Right kidney (tissue), 9 donors: ENCODE results near the gene XKR3.
"Not testable (repeated sequence)": the region's sequence is repeated elsewhere in the genome, so short reads cannot be mapped to it uniquely, and the experiment has no call there.

Experiments
- DNase-seq: peaks from one replicate; pipeline ENCODE4 v3.0.0-alpha.2; 2016
- long read RNA-seq, 8 donors: transcript quantifications; one replicate each; lab custom pipeline, GENCODE V29; 2026

XKR3 gene
- long read RNA-seq, donor 1: 0 reads
- long read RNA-seq, donor 2: 0 reads
- long read RNA-seq, donor 3: 0 reads
- long read RNA-seq, donor 4: 0 reads
- long read RNA-seq, donor 5: 0 reads
- long read RNA-seq, donor 6: 0 reads
- long read RNA-seq, donor 7: 0 reads
- long read RNA-seq, donor 8: 0 reads

GRCh38 chr22:16824716-16825687, at the start of gene XKR3:
TSS of gene XKR3 (minus strand) at chr22:16825411. CDS start at chr22:16808073, 17,338 bp downstream.
- DNase-seq: no peak

DNA sequence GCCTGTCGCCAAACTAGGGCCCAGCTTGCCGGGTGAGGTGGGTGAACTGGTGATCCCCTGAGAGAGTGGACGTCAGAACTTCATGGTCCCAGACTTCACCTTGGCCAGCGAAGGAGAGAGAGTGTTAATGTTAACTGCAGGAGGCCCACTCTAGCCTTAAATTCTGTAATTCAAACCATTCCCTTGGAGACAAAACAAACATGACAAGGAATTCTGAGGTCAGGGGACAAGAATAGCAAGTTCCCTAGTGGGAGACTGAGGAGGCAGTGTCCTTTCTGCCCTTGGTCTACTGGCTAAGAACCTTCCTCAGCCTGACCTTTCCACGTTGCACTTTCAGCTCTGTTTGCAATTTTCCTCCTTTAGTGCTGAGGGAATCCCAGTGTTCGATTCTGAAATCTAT, 44.4 kb upstream of the XKR3 start:
- DNase-seq: not testable (repeated sequence)

- DNase-seq: no peak
Observed at GRCh38 chr22:16866167-16866566, 41.0 kb upstream of the XKR3 start.

DNA sequence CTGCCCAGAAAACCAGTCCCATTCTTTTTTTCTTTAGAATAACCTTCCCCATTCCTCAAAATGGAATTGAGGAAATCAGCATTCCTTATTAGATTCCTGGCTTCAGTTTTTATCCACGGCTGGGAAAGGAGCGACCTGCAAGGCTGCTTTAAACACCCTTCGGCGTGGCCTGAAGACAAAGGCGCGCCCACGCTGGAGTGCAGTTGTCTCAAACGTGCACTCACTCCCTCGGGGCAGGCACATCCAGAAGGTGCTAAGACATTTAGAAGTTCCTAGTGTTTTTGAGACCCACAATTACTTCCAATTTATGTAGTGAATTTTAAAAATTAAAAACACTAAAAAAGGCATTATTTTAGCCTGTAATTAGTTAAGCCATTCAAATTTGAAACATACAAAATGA, 31.6 kb upstream of the XKR3 start:
- not testable (repeated sequence) for DNase-seq

- DNase-seq: no peak
Observed at GRCh38 chr22:16854631-16855030, 29.4 kb upstream of the XKR3 start.

DNA sequence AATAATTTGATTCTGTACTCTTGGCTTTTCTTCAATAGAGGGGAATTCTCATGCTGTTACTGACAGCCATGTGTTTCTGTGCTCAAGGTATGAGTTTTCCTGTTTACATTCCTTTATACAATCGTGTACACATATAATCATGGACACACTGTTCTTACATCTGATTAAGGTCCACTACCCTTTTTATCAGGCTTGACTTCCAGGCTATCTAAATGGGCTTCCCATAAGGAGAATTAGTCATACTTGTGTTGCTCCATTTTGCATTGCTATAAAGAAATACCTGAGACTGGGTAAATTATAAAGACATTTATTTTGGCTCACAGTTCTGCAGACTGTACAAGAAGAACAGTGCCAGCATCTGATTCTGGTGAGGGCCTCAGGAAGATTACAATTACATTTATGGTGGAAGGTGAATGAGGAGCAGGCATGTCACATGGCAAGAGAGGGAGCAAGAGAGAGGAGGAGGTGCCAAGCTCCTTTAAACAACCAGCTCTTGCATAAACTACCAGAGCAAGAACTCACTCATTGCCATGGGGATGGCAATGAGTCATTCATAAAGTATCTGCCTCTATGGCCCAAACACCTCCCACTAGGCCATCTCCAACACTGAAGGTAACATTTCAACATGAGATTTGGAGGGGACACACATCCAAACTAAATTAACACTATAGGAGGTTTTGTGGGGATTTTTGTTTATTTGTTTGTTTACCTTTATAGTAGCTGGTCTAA, 26.2 kb upstream of the XKR3 start:
- DNase-seq: not testable (repeated sequence)

DNA sequence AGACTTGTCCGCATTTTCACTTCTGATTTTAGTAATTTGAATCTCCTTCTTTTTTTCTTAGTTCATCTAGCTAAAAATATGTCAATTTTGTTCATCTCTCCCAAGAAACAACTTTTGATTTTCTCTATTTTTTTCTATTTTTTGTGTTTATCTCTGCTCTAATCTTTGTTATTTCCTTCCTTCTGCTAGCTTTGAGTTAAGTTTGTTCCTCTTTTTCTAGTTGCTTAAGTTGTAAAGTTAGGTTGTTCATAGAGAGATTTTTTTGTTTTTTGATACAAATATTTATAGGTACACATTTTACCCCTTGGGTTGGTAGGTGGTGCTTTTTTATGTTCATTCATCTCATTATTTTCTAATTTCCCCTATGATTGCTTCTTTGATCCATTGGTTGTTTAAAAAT, 22.1 kb upstream of the XKR3 start:
- DNase-seq: no peak

DNA sequence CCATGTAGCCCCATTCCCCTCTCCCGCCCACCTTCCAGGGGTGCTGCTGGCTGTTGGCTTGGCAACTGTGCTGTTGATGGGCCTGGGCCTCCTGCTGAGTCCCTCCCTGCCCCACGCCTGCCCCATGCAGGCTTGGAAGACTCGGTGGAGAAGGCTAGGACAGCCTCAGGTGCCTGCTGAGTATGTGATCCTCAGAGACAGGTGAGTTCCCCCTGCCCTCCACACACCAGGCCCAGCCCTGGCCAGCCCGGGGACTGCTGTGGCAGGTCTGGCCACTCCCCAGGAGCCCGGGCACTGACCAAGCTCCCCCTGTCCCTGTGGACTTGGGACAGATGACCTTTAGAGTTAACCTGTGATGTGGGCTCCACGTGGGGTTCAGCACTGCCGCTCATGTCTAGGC, 20.7 kb upstream of the XKR3 start:
- no peak for DNase-seq

GRCh38 chr22:16845465-16845864, 20.3 kb upstream of the XKR3 start:
- DNase-seq: no peak

GRCh38 chr22:16844529-16844928, 19.3 kb upstream of the XKR3 start:
- DNase-seq: no peak

GRCh38 chr22:16838073-16838472, 12.9 kb upstream of the XKR3 start:
- no peak for DNase-seq

- DNase-seq: no peak
Observed at GRCh38 chr22:16834971-16835370, 9.8 kb upstream of the XKR3 start.

- no peak for DNase-seq
Observed at GRCh38 chr22:16831257-16831656, 6.0 kb upstream of the XKR3 start.

DNA sequence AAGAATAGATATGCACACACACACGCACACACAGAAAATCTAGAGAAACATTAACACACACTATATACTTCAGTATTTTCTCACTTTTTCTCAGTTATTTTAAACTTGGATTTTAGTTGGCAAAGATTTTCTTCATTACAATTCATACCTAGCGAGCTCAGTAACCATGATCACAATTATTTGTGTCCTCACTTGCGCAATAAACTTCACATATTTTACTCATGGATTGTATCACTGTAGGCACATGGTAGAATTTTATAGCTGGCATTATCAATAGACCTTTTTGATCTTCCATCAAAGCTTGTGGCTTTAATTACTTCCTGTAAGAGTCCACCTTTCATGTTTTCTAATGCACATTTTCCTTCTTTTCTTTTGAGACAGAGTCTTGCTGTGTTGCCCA, 4.8 kb upstream of the XKR3 start:
- DNase-seq: no peak

GRCh38 chr22:16828876-16829275, 3.7 kb upstream of the XKR3 start:
- DNase-seq: no peak

- DNase-seq: no peak
Observed at GRCh38 chr22:16827506-16827905, 2.3 kb upstream of the XKR3 start.

- no peak for DNase-seq
Observed at GRCh38 chr22:16819249-16819648, 6.0 kb downstream of the XKR3 start.

- DNase-seq: no peak
Observed at GRCh38 chr22:16818538-16818937, 6.7 kb downstream of the XKR3 start.

DNA sequence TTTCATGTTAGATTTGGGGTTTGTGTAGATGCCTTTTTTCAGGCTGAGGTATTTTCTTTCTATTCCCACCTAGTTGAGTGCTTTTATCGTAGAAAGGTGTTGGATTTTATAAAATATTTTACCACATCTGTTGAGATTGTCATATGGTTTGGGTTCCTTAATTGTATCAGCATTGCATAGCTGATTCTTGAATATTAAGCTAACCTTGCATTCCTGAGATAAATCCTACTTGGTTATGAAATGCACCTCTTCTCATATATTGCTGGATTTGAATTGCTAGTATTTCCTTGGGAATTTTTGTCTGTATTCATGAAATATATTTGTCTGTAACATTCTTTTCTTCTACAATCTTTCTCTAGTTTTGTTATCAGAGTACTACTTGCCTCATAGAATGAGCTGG, 10.1 kb downstream of the XKR3 start:
- DNase-seq: no peak

- DNase-seq: no peak
Observed at GRCh38 chr22:16810188-16810802, 14.9 kb downstream of the XKR3 start.

GRCh38 chr22:16808744-16809143, 16.5 kb downstream of the XKR3 start:
- no peak for DNase-seq

DNA sequence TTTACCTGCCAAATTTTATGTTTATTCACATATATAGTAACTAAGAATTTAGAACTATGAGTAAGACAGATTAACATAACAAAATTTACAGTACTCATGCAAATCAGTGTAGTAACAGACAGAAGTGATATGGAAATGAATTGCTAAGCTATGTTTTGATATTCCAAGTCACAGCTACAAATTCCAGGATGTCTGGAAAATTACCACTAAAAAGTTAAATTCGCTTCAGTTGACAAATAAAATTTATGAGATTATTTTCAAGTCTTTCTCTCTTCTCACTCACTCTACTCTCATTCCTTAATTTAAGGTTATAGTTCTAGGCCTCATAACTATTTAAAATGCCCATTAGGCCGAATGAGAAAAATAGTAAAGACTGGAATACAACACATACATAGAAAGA, 18.1 kb downstream of the XKR3 start:
- DNase-seq: no peak

DNA sequence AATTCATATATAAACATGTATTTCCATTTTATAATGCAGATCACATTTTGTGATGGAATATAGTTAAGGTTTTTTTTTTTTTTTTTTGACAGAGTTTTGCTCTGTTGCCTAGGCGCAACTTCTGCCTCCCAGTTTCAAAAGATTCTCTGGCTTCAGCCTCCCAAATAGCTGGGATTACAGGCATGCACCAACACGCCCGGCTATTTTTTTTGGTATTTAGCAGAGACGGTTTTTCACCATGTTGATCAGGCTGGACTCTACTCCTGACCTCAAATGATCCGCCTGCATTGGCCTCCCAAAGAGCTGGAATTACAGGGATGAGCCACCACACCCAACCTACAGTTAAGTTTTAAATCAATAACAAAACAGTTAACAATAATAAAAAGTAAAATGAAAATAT, 18.8 kb downstream of the XKR3 start:
- no peak for DNase-seq
